HEK293T (cell line): Measurements from ENCODE around the gene RHOBTB3.
A peak's percentile ranks its signal among the peaks of the same experiment; 100 is the strongest.

Experiments
- CTCF ChIA-PET: fragments of 350-600 bp; formaldehyde crosslinking; extraction: SDS; loops from one replicate; lab custom pipeline; 2021; ENCODE audit warnings: antibody characterized with exemption, inconsistent platforms; lab: Yijun Ruan, JAX
- POLR2A ChIA-PET: fragments of 350-600 bp; formaldehyde crosslinking; extraction: SDS; loops from one replicate; lab custom pipeline; 2020; ENCODE audit warnings: antibody characterized with exemption, inconsistent platforms; lab: Yijun Ruan, JAX
- DNase-seq: peaks from one replicate; pipeline ENCODE4 v3.0.0; 2012; ENCODE audit warnings: mixed read lengths; ENCODE audit errors: extremely low spot score
- ARNT ChIP-seq: fragments of 450-650 bp; IDR thresholded peaks from 2 replicates; pipeline ENCODE4 v1.6.1; 2017; ENCODE audit warnings: mild to moderate bottlenecking
- BHLHE40 ChIP-seq: fragments of 450-650 bp; IDR thresholded peaks from 2 replicates; pipeline ENCODE4 v1.6.1; 2016; ENCODE audit warnings: mild to moderate bottlenecking, moderate library complexity, borderline replicate concordance
- CTBP1 ChIP-seq: fragments of 450-650 bp; IDR thresholded peaks from 2 replicates; pipeline ENCODE4 v1.6.1; 2016; ENCODE audit warnings: borderline replicate concordance
- ELF4 ChIP-seq: fragments of 450-650 bp; IDR thresholded peaks from 2 replicates; pipeline ENCODE4 v1.6.1; 2017; ENCODE audit warnings: antibody characterized with exemption
- FOXA1 ChIP-seq: fragments of 450-650 bp; IDR thresholded peaks from 2 replicates; pipeline ENCODE4 v1.6.1; 2016; ENCODE audit warnings: mild to moderate bottlenecking
- FOXK2 ChIP-seq: fragments of 450-650 bp; IDR thresholded peaks from 2 replicates; pipeline ENCODE4 v1.6.1; 2016; ENCODE audit warnings: mild to moderate bottlenecking
- FOXM1 ChIP-seq: fragments of 450-650 bp; IDR thresholded peaks from 2 replicates; pipeline ENCODE4 v1.6.1; 2017; ENCODE audit warnings: mild to moderate bottlenecking, borderline replicate concordance
- HDGF ChIP-seq: fragments of 450-650 bp; IDR thresholded peaks from 2 replicates; pipeline ENCODE4 v1.6.1; 2017; ENCODE audit warnings: antibody characterized with exemption, borderline replicate concordance
- L3MBTL2 ChIP-seq: fragments of 450-650 bp; conservative IDR thresholded peaks from 2 replicates; pipeline ENCODE4 v1.6.1; 2016; ENCODE audit warnings: mild to moderate bottlenecking
- LEF1 ChIP-seq: fragments of 450-650 bp; IDR thresholded peaks from 2 replicates; pipeline ENCODE4 v1.6.1; 2017; ENCODE audit warnings: mild to moderate bottlenecking, borderline replicate concordance
- NFRKB ChIP-seq: fragments of 450-650 bp; IDR thresholded peaks from 2 replicates; pipeline ENCODE4 v1.6.1; 2016; ENCODE audit warnings: mild to moderate bottlenecking, moderate library complexity
- SP1 ChIP-seq: fragments of 450-650 bp; IDR thresholded peaks from 2 replicates; pipeline ENCODE4 v1.6.1; 2017
- SUZ12 ChIP-seq: fragments of 450-650 bp; IDR thresholded peaks from 2 replicates; pipeline ENCODE4 v1.6.1; 2016; ENCODE audit warnings: mild to moderate bottlenecking
- TARDBP ChIP-seq: fragments of 450-650 bp; IDR thresholded peaks from 2 replicates; pipeline ENCODE4 v1.6.1; 2016
- ZNF384 ChIP-seq: fragments of 450-650 bp; IDR thresholded peaks from 2 replicates; pipeline ENCODE4 v1.6.1; 2016
- TF ChIP-seq, protein P1 (sequence below): fragments of 450-650 bp; IDR thresholded peaks from 2 replicates; pipeline ENCODE4 v1.6.1; 2016

Gene RHOBTB3

DNA sequence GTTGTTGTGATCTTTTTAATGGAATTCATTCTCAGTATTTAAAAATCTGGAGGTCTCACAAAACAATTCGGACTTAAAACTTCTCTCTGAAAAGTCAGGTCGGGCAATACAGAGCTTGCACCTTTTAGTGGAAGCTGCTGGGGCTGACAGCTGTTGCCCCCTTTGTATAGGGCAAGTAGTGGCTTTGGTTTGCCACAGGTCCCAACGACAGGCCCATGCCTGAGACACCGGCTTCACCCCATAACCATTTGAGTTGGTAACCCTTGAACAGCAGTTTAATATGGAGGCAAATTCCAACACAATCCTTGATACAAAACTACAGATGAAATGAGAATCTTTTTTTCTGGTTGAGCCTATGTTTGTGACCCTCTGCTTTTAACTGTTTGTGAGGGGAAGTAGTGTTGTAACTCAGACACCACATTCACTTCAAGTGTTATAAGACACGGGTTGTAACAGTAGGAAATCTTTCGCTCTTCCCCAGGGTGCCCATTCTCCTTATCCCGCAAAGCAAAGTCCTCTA, 92.1 kb downstream of the RHOBTB3 start:
- TF ChIP-seq LEF1 (no peak), FOXA1 (no peak), ARNT (no peak), L3MBTL2 (no peak), BHLHE40 (no peak)
- ChIA-PET CTCF (interaction anchor here (0.8 to 3.2 kb wide), 4 partner anchors 11 to 41 kb away, joined by 3 to 19 read pairs (median 6); no protein-coding TSS in a partner anchor), POLR2A (interaction anchor here (0.6 to 4.1 kb wide), 16 partner anchors 8 to 177 kb away, joined by 3 to 51 read pairs (median 4); partner anchors contain the start of genes RFESD and RHOBTB3)
- DNase-seq, result peak; percentile 18

DNA sequence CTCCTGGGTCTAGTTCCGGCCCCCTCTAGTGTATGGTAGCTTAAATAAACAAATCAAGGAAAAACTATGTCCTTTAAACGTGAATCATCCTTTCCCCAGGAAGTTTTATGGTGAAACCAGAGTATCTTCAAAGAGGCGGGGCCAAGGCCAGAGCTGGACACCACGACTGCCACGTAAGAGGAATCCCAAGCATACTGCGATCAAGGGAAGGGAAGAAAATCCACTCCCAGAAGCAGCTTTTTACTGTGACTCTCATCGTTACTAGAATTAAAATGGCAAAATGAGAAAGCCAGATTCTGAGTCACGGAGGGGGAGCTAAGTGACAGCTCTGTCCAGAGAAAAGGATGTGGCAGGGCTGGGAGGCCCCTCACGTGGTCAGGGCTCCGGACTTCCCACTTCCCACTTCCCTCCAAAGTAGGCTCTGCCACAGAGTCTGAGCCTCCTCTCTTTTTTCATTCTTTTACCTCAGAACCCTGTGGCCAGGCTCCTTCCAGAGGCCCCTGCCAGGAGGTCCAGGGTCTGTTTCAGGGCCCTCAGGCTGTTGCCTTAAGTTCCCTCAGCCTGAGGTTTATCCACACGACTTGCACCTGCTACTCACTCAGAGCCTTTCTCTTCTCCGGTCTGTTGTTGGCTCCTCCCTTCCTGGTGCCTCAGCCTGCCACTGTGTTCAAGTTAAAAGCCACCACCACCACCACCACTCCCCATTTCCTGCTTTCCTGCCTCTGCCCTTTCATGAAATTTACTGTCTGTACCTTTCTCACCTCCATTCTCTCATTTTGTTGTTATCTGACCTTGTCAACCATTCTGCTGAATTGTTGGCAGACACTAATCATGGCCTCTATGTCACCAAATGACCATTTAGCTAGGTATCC, 92.8 kb downstream of the RHOBTB3 start:
- CTCF ChIA-PET, result interaction anchor here (0.8 to 3.2 kb wide), 4 partner anchors 10 to 42 kb away, joined by 3 to 19 read pairs (median 6); no protein-coding TSS in a partner anchor
- peak; percentile 36 for DNase-seq
- TF ChIP-seq FOXK2, result no peak
- no peak for TF ChIP-seq ELF4
- no peak for TF ChIP-seq HDGF
- TF ChIP-seq, protein P1, sequence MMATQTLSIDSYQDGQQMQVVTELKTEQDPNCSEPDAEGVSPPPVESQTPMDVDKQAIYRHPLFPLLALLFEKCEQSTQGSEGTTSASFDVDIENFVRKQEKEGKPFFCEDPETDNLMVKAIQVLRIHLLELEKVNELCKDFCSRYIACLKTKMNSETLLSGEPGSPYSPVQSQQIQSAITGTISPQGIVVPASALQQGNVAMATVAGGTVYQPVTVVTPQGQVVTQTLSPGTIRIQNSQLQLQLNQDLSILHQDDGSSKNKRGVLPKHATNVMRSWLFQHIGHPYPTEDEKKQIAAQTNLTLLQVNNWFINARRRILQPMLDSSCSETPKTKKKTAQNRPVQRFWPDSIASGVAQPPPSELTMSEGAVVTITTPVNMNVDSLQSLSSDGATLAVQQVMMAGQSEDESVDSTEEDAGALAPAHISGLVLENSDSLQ, result peak; percentile 17; the same call in 1 of the 2 replicates
- no peak for TF ChIP-seq LEF1
- no peak for TF ChIP-seq SUZ12
- no peak for TF ChIP-seq ZNF384
- TF ChIP-seq FOXM1, result no peak
- peak; percentile 59 for TF ChIP-seq L3MBTL2
- POLR2A ChIA-PET, result interaction anchor here (0.6 to 4.1 kb wide), 9 partner anchors 10 to 177 kb away, joined by 3 to 51 read pairs (median 3); partner anchors contain the start of gene RFESD

DNA sequence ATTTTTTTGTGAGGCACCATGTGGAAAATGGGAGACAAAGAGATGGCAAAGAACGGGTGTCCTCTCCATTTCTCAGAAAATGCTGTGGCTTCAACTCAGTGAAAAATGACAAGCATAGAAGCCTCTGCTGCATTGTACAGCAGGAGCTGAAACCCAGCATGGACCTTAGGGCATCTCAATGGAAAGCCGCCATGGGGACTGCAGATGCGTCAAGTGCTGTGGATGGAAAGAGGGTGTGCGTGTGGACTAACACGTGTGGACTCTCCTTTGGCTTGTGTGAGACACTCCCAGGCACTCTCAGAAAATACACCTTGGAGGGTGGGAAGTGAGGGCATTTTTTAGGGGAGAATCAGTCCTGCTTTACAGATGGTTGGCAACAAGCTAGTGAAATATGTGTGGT, 93.6 kb downstream of the RHOBTB3 start:
- POLR2A ChIA-PET, result interaction anchor here (4.1 kb wide), 1 partner anchor 10 kb away, joined by 51 read pairs; no protein-coding TSS in a partner anchor
- no peak for TF ChIP-seq SP1
- no peak for TF ChIP-seq SUZ12
- TF ChIP-seq, protein P1, result no peak
- TF ChIP-seq L3MBTL2, result no peak
- TF ChIP-seq BHLHE40, result no peak
- no peak for TF ChIP-seq ZNF384
- TF ChIP-seq HDGF, result no peak
- no peak for TF ChIP-seq TARDBP
- no peak for TF ChIP-seq ELF4
- TF ChIP-seq CTBP1, result no peak
- no peak for TF ChIP-seq LEF1
- TF ChIP-seq FOXA1, result no peak
- TF ChIP-seq ARNT, result no peak
- no peak for TF ChIP-seq NFRKB
- TF ChIP-seq FOXK2, result no peak
- TF ChIP-seq FOXM1, result no peak
- no peak for DNase-seq
- CTCF ChIA-PET, result no interaction called here

DNA sequence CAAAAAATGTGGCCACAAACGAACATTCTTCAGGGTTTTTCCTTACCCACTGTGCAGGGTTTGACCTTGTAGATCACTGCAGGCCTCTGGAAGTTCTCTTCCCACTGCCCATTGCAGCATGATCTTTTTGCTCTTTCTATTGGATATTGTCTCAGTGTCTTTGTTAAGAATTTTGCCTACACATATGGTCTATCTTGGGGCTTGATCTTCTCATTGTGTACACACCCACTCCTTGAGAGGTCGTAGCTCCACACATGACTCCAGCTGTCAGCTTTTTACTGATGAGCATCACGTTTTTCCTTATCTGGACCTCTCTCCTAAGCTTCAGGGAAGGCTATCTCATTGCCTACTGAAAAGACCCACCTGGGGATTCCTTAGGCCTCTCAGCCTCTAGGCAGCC, 94.4 kb downstream of the RHOBTB3 start:
- ChIA-PET CTCF (no interaction called here), POLR2A (interaction anchor here (4.1 kb wide), 1 partner anchor 9 kb away, joined by 51 read pairs; no protein-coding TSS in a partner anchor)

DNA sequence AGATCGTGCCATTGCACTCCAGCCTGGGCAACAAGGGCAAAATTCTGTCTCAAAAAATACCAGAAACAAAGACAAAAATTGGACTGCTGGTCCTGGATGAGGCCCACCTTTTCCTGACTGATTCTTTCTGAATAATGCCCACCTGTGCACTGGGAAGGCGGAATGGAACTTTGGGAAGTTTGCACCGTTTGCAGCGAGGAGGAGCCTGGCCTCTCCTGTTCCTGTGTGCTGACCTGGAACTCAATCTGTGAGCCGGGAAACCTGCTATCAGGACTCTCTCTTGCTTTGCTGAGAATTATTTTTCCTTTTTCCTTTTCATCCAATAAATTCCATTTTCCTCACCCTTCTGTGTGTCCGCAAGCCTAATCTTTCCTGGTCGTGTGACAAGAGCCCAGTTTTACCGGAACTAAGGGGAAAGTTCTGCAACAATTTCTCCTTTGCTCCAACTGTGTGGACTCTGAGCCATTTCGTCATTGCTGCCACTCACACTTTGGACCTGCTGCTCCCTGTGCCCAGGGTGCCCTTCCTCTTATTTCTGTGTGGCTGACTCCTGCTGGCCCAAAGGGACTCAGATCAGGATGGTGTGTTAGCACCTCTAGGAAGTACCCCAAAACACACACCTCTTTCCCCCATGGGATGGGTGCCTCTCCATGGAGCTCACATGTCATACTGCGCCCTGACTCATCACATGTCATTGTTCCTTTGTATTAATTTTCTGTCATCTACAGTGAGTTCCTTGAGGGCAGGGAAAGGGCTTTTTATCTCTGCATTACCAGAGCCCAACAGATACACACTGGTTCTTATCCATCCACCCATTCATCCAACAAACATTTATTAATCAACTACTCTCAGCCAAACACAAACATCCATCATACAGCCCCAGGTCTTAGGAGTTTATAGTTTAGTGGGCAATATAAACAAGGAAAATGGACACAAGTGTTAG, 96.1 kb downstream of the RHOBTB3 start:
- TF ChIP-seq FOXK2 (no peak), ZNF384 (no peak), BHLHE40 (no peak), L3MBTL2 (no peak), LEF1 (no peak), HDGF (no peak), SUZ12 (no peak), FOXA1 (no peak), TARDBP (no peak), SP1 (no peak), FOXM1 (no peak), NFRKB (no peak), ELF4 (no peak), CTBP1 (no peak), ARNT (no peak)
- TF ChIP-seq, protein P1, result no peak
- ChIA-PET CTCF (no interaction called here), POLR2A (no interaction called here)
- DNase-seq, result no peak

More for the DNA sequence above, 94.4 kb downstream of the RHOBTB3 start:
- DNase-seq, result no peak
- TF ChIP-seq L3MBTL2 (no peak), FOXA1 (no peak), ZNF384 (no peak), HDGF (no peak)
- TF ChIP-seq, protein P1, result no peak
